Stimulated activated CD8-positive, alpha-beta memory T cell treated with anti-CD3 and anti-CD28 coated beads, Interleukin-4, amount 100 ng/mL, for 4 hours (primary cell): ENCODE measurements around the gene EPB41L4A.

Source experiments
- DNase-seq, 2 donors: peaks; one replicate each; pipeline ENCODE4 v3.0.0-alpha.2; 2020; ENCODE audit warnings: low read depth in 2 of 2, low spot score in 1 of 2

The EPB41L4A gene

DNA sequence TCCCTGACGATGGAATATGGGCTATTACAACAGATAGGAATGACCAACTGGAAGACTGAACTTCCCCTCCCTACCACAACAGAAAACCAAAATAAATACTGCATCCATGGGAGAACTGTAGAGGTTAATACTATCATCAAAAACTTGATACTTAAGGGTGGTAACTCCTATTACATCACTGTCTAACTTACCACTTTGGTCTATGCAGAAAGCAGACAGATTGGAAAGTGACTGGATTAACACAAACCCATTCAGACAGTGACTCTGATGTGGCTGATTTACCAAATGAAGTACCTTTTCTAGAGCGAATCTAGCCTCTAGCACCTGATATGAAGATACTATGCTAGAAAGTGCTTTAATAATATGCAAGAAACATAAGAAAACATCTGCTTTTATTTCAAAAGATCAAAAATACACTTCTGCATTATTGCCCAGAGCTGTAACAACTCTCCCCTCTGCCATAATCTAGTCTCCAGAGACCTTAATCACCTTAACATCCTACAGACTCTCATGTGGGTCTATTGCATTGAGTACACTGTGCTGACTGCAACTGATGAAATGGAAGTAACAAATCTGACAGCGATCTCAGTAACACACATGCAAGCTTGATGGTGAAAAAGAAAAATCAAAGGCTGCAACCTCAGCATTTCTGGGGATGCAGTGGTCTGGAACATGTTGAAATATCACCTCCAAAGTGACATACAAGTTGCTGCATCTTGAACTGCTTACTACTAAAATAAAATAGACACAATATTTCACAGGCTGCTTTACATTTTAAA is 62.7 kb downstream of the EPB41L4A start:
- DNase-seq, result no peak

DNA sequence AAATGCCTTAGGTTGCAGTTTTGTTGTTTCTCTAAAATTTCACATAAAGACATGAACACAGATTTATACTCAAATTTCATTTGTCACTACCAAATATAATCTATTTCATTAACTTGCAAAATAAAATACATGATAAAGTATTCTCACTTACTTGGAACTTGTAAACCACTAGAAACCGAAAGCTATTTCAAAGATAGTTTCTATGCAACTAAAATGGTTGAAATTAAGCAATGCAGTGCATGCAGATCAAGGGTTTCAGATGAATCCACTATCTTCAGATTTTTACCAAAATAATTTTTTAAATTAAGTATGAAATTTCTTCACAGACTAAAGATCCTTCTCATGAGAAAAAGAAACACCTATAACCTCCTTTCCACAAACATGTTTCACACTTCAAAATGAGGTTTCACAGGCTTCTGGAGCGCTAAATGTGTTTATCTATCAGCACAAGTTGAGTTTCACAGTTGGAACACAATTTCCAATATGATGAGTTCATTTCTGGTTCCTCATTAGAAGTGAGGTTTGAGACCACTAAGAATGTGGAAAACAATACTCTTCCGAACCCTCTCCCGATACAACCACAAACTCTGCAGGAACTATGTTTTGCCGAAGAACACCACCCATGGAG is 63.9 kb downstream of the EPB41L4A start:
- DNase-seq, result no peak

DNA sequence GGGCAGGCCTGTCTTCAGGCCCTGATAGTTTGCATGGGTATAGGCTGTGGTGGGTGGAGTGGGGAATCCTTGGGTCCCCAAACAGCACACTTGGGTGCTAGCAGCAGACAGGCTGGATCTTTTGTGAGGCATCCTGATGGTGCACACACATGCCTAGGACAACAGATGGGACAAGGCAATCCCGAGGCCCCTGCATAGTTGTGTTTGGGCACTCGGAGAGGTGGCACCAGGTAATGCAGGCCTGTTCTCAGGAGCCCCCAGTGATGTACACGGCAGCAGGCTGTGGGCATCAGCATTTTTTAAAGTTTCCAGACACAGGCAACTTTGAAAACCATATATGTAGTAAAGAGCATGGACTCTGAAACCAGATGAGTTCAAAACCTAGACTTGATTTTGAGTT is 65.4 kb downstream of the EPB41L4A start:
- DNase-seq, result no peak

DNA sequence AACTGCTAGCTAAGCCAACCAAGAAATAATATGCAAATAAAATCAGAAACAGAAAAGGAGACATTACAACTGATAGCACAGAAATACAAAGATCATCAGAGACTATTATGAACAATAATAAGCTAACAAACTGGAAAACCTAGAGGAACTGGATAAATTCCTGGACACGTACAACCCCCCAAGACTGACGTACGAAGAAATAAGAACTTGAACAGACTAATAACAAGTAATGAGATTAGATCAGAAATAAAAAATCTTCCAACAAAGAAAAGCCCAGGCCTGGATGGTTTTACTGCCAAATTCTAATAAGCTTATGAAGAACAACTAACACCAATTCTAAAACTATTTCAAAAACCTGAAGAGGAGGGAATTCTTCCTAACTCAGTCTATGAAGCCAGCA is 67.9 kb downstream of the EPB41L4A start:
- no peak for DNase-seq

DNA sequence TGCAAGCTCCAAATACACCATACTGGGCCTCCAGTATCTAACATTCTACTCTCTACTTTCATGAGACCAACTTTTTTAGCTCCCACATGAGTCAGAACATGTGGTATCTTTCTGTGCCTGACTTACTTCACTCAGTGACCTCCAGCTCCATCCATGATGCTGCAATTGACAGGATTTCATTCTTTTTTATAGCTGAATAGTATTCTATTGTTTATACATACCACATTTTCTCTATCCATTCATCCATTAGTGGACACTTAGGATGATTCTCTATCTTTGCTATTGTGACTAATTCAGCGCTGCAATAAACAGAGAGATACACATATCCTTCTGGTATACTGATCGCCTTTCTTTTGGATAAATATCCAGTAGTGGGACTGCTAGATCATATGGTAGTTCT is 68.5 kb downstream of the EPB41L4A start:
- DNase-seq, result no peak

DNA sequence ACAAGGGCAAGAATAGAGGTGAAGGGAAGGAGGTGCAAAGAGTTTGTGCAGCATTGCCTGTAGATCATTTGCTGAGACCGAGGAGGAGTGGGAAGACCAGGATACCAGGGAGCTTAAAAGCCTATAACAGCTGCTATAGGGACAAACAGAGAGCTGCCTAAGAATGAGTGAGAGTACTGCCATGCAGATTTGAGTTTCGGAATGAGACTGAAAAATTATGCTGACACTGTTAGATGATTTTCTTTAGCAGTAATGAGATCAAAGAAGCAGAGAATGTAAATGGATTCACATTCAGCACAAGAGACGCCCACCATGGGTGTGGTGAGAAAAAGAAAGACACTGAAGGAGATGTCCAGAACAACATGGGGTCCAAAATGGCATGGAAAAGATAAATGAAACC is 69.7 kb downstream of the EPB41L4A start:
- no peak for DNase-seq

DNA sequence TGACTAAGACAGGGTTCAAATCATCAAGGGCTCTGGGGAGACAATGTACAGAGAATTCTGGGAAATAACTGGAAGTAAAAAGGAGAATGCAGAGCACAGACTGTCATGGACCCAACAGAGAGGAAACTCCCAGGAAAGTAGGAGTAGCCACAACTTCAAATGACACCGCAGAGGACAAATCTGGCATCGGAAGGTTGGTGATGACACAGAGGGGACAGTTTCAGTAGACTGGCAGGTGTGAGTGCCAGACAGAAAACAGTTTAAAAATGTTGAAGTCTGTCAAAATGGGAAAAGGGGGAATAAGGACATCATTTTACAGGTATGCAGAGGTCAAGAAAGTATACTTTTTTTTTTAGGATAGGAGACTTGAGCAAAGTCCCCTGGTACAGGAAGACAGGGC is 70.2 kb downstream of the EPB41L4A start:
- no peak for DNase-seq

DNA sequence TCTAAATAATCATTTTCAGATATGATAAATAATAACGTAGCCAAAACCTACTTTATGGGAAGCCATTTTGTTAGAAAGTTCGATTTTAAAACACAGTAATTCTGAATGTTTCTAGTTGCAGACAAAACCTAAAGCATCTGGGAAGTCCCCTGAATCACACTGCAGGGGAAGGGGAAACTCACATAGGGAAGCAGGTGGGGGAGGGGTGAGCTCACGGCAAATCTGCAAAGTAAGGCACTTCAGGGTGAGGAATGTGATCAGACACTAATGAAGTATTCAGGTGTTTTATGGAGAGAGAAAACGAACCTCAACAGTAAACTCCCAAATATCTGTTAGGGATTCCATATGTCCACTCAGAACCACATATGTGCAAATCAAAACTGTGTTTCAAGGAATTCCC is 70.7 kb downstream of the EPB41L4A start:
- no peak for DNase-seq

DNA sequence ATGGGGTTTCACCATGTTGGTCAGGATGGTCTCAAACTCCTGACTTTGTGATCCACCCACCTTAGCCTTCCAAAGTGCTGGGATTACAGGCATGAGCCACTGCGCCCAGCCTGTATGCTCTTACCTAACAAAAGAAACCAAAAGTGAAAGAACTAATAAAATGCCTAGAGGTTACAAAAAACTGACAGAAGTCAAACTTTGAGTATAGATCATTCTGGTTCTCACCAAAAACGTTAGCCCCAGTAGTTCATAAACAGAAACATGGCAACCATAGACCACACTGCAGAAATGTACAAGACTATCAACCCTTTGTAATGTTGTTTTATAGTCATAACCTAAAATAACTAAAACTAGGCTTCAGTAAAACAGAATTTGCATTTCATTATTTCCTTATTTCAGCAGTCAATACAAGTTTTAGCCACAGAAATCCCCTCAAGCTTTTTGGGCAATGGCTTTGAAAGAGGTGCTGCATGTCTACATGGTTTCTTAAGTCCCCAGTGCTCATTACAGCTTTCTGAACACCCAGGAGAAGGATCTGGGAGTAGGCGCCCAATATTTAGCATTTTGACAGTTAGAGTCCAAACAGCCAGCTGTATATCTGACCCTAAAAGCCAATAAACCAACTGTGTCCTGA is 72.5 kb downstream of the EPB41L4A start:
- no peak for DNase-seq

DNA sequence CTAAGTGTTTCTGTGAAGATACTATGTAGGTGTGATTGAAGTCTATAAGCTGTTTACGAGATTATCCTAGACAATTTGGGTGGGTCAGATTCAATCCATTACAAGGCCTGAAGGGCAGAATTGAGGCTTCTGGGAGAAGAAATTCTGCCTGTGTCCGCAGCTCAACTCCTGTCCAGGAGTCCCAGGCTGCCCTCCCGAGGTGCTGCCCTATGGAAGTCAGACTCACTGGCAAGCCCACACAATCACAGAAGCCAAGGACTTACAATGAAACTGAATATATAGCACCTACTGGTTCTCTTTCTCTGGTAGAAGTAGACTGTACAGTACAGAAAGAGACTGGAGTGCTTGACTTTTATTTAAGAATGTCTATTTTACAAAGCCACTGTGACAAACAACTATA is 74.5 kb downstream of the EPB41L4A start:
- DNase-seq, result no peak

DNA sequence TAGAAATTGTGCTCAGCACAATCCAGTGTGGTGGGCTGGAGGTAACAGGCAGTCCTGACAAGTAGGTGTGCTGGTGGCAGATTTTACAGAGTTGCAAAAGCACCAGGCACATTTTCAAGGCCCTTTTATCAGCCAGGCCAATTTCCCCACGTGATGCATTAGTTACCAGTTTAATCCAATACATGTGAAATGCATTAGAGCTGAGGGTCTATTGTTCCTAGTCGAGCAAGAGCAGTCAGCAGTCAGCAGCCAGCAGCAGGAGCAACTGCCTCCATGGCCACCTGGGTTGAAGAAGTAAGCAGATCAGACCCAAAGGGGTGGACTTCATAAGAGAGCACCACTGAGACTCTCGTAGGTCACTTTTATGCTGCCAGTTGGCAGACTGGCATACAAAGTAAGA is 76.7 kb downstream of the EPB41L4A start:
- no peak for DNase-seq

DNA sequence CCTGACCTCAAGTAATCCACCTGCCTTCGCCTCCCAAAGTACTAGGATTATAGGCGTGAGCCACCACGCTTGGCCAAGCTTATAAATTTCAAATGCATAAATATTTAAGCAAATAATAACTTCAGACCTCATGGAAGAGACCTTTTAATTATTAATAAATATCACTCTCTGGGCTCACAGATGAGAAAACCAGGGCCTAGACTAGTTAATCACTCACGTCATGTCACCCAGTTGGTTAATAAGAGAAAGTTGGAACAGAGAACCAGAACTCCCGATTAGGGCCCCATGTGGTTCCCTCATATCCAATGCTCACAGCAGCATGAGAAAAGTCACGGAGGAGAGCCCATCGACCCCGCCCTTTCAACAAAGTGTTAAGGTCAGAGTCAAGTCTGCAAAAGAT is 79.3 kb downstream of the EPB41L4A start:
- DNase-seq, result no peak

DNA sequence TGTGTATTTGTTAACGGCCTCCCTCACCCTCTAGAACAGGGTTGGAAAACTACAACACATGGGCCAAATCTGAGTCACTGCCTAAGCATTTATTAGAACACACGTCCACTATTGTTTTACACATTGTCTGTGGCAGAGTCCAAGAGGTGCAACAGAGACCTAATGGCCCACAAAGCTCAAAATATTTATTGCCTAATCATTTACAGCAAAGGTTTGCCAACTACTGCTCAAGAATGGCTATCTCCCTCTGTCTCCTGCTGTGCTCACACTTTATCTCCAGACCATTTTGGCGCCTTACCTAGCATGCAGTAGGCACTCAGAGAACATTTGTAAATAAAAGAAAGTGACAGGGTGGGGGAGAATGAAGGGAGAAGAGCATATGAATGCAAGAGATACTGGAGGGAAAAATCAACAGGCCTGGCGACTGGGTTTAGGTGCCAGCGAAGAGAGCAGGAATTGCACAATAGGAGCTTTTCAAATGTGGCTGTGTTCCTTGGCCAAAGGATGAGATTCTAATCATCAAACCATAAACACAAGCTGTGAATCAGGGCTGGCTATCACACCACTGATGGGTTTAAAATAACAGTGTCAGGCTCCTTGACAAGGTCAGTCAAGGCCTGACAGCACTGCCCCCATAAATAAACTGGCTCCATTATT is 80.3 kb downstream of the EPB41L4A start:
- no peak for DNase-seq

DNA sequence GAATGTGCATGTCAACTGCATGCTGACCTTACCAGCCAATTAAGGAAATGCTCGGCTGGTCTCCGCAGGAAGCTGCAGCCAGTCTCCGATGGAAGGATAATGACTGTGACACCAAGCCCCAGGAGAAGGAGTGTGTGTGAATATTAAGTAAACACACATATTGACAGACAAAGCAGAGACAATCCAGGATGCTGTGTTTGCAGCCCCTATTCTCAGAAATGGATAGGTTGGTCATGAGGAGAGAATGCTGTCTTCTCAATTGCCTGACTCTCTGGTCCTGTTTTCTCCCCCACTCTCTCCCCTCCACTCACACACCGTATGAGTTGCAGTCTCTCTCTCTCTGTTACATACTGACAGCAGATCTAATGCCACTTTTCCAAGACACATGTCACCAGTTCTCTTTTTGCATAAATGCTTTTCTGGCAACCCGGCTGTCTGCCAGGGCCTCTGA is 85.7 kb downstream of the EPB41L4A start:
- no peak for DNase-seq

DNA sequence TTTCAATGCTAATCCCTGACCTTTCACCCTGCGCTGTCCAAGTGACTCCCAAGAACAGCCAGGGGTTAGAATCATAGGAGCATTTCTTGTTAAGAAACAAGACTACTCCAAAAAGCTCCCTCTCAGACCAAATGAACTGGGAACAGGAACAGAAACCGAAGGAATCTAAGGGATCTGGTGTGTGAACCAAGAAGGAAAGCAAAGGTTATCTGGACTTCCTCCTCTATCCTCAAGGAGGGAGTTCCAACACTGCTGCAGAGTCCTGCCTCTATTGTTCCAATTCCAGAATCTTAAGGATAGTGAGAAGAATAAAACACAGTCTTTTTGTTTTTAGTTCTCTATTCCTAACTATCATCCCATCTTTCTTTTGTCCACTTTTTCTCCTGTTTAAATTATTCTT is 87.2 kb downstream of the EPB41L4A start:
- DNase-seq, result no peak

DNA sequence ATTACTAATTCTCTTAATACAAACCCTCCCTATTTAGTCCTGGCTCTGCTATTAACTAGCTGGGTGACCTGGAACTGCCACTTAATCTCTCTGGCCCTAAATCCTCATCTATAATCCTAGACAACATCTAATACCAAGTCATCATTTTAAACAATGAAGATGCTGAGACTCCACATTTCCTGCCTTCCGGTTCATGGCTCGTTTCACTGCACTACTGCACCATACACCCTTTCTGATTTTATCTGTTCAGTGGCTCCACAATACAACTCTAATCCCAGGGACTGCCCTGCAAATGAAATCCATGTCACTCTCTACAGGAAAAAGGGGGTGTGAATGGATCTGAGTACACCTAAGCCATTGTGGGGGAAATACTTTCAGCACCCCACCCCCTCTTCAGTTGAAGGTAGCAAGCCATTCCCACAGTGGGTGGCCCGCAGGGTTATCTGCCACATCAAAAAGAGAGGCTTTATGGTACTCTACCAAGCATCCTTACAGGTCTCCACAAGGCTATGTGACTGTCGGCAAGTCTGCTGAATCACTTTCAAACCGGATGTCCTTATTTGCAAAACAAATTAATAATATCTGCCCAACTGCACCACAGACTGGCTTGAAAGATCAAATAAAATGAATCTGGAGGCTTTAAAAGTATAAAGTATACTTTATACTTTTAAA is 89.5 kb downstream of the EPB41L4A start:
- no peak for DNase-seq

DNA sequence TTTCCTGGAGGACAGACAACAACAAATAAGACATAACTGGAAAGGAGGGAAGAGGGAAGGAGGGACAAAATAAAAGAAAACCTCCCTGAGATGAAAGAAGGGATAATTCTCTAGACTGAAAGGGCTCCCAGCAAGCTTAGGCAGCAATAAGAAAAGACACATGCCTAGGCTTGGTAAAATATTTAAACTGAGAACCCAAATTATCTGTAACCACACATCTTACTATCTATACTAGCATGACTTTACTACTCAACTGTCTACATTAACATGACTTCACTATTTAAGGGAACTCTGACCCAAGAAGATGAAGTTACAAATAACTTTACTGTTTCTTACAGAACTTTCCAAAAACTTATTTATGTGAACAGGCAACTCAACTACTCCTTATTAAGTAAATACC is 95.9 kb downstream of the EPB41L4A start:
- DNase-seq, result no peak

DNA sequence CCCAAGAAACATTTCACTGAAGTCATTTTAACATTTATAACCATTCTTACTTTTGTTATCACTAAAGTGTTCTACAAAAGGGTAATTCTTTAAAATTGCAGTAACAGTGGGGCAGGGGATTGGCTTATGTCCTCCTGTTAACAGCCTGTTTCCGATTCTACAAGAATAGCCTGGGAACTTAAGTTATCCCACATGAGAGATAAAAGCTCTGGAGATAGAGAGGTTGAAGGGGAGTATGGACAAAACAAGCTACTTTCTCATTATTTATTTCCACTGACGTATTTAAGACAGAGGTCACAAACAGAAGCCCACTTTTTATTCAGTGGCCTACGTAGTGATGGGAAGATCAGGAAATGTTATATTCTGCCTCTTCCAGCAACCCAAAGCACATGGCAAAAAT is 98.7 kb downstream of the EPB41L4A start:
- DNase-seq, result no peak

DNA sequence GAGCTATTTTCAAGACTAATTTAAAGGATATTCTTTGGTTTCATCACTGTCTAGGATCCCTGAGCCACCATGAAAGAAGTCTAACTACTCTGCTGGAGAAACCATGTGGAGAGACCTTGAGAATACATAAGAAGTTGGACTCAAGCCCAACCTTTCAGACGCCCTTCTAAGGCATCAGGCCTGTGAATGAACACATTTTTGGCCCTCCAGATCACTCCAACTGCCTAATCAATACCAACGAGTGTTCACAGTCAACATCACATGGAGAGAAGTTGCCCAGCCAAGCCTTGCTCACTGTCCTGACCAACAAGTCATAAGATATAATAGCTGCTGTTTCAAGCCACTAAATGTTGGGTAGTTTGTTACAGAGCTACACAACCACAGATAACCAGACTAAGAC is 100.7 kb downstream of the EPB41L4A start:
- no peak for DNase-seq

DNA sequence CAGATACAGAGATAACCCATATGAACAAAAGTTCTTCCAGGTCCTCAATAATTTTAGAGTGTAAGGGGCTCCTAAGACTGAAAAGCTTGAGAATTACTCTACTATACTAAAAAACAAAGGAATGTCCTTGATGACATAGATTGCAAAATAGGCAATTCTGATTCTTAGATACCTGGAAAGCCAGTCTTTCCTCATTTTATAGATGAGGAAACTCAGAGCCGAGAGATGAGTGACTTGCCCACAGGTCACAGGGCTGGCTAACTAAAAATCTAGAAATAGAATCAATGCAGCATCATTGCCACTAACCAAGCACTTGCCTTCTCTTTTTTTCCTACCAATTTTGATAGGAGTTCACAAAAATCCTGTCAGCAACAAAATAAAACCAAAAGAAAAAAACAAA is 101.2 kb downstream of the EPB41L4A start:
- no peak for DNase-seq

DNA sequence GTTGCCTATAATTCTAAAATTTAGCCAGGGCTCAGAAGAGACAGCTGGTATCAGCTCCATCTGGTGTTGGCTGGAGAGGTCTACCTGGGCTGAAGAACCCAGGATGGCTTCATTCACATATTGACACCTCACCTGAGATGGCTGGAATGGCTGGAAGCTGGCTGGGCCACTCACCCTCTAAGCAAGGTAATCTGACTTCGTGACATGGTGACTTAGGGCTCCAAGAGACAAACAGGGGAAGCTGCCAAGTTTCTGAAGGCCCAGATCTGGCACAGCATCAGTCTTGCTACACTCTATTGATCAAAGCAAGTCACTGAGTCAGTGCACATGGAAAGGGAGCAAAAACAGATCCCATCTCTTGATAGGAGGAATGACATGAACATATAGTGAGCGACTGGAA is 102.3 kb downstream of the EPB41L4A start:
- no peak for DNase-seq
